ENCODE measurements around the gene COL5A1.

COL5A1 gene

DNA sequence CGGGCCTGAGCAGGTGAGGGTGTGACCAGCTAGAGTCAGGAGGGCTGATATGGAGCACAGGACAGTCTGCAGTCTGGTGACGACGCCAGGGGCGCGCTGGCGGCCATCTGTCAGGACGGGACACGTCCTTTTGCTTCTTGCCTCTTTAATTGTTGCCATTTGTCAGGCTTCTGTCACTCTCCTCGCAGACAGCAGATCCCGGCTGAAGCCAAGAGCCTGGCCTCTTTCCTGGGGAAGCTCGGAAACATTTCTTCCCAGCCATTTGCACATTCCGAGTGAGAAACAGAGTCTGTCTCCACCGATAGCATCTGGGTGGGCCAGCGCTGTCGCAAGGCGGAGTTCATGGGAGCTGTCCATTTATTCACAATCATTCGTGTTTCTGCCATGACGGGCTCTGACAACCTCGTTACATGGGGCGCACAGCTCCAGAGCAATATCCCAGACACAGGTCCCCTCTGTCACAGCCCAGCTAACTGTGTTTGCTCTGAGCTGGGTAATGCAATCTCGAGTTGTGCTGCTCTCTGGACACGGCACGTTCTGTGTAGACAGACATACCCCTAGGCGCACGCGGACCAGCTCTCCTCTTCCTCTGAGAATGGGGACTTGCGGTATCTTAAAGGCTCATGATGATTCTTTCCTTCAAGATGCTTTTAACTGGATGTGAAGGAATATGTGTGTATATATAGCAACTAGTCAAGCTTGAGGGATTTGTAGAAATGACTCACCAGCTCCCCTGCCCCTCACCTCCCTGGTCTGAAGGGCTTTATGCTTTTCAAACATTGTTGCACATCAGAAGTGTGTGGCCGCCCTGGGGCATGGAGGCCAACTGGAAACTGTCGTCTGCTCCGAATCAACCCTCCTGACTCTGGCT lies 133.7 kb downstream of the COL5A1 start:
- H3K27me3 ChIP-seq (ENCODE audit: insufficient read depth, low read length, poor library complexity): no peaks in the 10 kb centered on the region
- ATAC-seq (ENCODE audit: insufficient read depth, low read depth) (no peak), DNase-seq (no peak)
- H3K4me2 ChIP-seq (ENCODE audit: insufficient read depth, low read length): no peak overlapping the region
- H3K9ac ChIP-seq (ENCODE audit: low read depth, low read length): no peak overlapping the region
- H2AFZ ChIP-seq (ENCODE audit: low read depth, low read length): no peak overlapping the region
- no peak overlapping the region for H3K27ac ChIP-seq (ENCODE audit: low read length)
- H3K79me2 ChIP-seq (ENCODE audit: insufficient read depth, low read length): no peaks in the 10 kb centered on the region
- H3K4me3 ChIP-seq (ENCODE audit: low read depth in 1 of 2, low read length in 2 of 2): no peak overlapping the region
- H3K9me3 ChIP-seq (ENCODE audit: insufficient read depth, low read length, severe bottlenecking): no peaks in the 10 kb centered on the region
- TF ChIP-seq, protein P1, sequence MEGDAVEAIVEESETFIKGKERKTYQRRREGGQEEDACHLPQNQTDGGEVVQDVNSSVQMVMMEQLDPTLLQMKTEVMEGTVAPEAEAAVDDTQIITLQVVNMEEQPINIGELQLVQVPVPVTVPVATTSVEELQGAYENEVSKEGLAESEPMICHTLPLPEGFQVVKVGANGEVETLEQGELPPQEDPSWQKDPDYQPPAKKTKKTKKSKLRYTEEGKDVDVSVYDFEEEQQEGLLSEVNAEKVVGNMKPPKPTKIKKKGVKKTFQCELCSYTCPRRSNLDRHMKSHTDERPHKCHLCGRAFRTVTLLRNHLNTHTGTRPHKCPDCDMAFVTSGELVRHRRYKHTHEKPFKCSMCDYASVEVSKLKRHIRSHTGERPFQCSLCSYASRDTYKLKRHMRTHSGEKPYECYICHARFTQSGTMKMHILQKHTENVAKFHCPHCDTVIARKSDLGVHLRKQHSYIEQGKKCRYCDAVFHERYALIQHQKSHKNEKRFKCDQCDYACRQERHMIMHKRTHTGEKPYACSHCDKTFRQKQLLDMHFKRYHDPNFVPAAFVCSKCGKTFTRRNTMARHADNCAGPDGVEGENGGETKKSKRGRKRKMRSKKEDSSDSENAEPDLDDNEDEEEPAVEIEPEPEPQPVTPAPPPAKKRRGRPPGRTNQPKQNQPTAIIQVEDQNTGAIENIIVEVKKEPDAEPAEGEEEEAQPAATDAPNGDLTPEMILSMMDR (IDR thresholded peaks at IDR 0.05; ENCODE audit: borderline replicate concordance, extremely low read depth, low read length, poor library complexity, severe bottlenecking): no peak
- TF ChIP-seq EZH2 (IDR thresholded peaks at IDR 0.05; ENCODE audit: borderline replicate concordance, low read depth, low read length, severe bottlenecking): no peak
- no peaks in the 10 kb centered on the region for H3K36me3 ChIP-seq (ENCODE audit: insufficient read depth, low read length)
- H3K4me1 ChIP-seq (ENCODE audit: insufficient read depth, low read length): no peaks in the 10 kb centered on the region
- no peaks in the 10 kb centered on the region for H4K20me1 ChIP-seq (ENCODE audit: insufficient read depth, low read length)

DNA sequence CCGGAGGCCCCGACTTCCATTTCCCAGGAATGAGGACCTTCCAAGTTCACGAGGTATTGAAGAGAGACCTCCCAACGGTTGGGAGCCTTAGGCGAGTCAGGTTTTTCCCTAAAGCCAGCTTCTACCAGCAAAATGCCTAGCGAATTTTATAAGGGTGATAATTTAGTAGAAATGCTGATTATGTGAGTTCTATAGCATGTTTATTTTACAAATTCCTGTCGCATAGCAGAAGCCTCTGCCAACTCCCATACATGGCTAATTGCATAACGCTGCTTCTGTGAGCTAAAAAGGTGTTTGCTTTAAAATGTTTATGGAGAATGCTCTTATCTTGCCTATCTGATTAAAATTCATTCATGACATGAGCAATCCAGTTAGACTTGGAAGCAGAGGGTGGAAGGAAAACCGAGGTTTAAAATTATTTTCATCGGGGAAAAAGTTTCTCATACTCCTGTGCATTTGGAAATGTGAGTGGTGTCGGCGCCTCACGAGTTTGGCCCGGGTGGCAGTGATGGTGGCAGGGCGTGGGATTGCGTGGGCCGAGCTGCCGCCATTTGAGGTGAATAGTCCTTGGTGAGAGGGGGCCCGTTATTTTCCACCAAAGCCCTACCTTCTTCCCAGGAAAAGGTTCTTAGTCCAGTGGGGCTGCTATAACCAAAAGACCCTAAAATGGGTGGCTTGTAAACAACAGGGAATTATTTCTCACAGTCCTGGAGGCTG lies 134.6 kb downstream of the COL5A1 start:
- Histone ChIP-seq H3K9ac (ENCODE audit: low read depth, low read length) (no peak overlapping the region), H3K27me3 (ENCODE audit: insufficient read depth, low read length, poor library complexity) (no peaks in the 10 kb centered on the region), H3K27ac (ENCODE audit: low read length) (no peak overlapping the region), H3K9me3 (ENCODE audit: insufficient read depth, low read length, severe bottlenecking) (no peaks in the 10 kb centered on the region), H3K36me3 (ENCODE audit: insufficient read depth, low read length) (no peaks in the 10 kb centered on the region), H3K4me2 (ENCODE audit: insufficient read depth, low read length) (no peak overlapping the region), H3K4me3 (ENCODE audit: low read depth in 1 of 2, low read length in 2 of 2) (no peak overlapping the region), H3K79me2 (ENCODE audit: insufficient read depth, low read length) (no peaks in the 10 kb centered on the region), H4K20me1 (ENCODE audit: insufficient read depth, low read length) (no peaks in the 10 kb centered on the region), H2AFZ (ENCODE audit: low read depth, low read length) (no peak overlapping the region), H3K4me1 (ENCODE audit: insufficient read depth, low read length) (no peaks in the 10 kb centered on the region)
- TF ChIP-seq, protein P1 (IDR thresholded peaks at IDR 0.05; ENCODE audit: borderline replicate concordance, extremely low read depth, low read length, poor library complexity, severe bottlenecking): no peak
- TF ChIP-seq EZH2 (IDR thresholded peaks at IDR 0.05; ENCODE audit: borderline replicate concordance, low read depth, low read length, severe bottlenecking): no peak
- ATAC-seq (ENCODE audit: insufficient read depth, low read depth): no peak
- no peak for DNase-seq

DNA sequence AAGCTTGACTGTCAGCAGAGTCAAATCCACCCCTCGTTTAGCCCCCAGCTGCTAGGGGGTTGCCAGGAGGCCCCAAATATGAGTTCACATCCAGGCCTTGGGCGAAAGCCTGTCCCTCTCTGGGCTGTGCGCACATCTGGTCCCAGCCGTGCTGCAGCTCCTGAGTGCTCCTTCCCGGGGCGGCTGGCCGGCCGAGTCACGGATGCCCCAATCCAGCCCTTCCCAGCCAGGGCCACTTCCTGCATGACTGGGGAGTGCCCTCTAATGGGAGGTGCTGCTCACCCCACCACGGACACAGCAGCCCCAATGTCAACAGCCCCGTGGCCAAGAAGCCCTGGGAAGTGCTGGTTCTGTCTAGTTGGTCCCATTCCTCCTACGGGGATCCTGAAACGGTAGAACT lies 135.6 kb downstream of the COL5A1 start:
- Histone ChIP-seq H3K4me2 (ENCODE audit: insufficient read depth, low read length) (no peak overlapping the region), H3K36me3 (ENCODE audit: insufficient read depth, low read length) (no peaks in the 10 kb centered on the region), H3K27ac (ENCODE audit: low read length) (no peak overlapping the region), H3K4me3 (ENCODE audit: low read depth in 1 of 2, low read length in 2 of 2) (no peak overlapping the region), H3K27me3 (ENCODE audit: insufficient read depth, low read length, poor library complexity) (no peaks in the 10 kb centered on the region), H2AFZ (ENCODE audit: low read depth, low read length) (no peak overlapping the region), H3K4me1 (ENCODE audit: insufficient read depth, low read length) (no peaks in the 10 kb centered on the region), H4K20me1 (ENCODE audit: insufficient read depth, low read length) (no peaks in the 10 kb centered on the region), H3K79me2 (ENCODE audit: insufficient read depth, low read length) (no peaks in the 10 kb centered on the region), H3K9me3 (ENCODE audit: insufficient read depth, low read length, severe bottlenecking) (no peaks in the 10 kb centered on the region), H3K9ac (ENCODE audit: low read depth, low read length) (no peak overlapping the region)
- no peak for DNase-seq
- TF ChIP-seq, protein P1 (IDR thresholded peaks at IDR 0.05; ENCODE audit: borderline replicate concordance, extremely low read depth, low read length, poor library complexity, severe bottlenecking): no peak
- no peak for TF ChIP-seq EZH2 (IDR thresholded peaks at IDR 0.05; ENCODE audit: borderline replicate concordance, low read depth, low read length, severe bottlenecking)
- ATAC-seq (ENCODE audit: insufficient read depth, low read depth): no peak

All from DND-41 (cell line).